H9 (cell line): ENCODE results near the gene SIRT6. TPM values are rescaled to one million over a fixed set of nuclear protein-coding genes. Genes with fewer than 3 reads are reported as not detected.

Experiments used
- DNase-seq: peaks from one replicate; pipeline ENCODE4 v3.0.0-alpha.2; 2017
- H2AFZ ChIP-seq: one replicate; pipeline ENCODE4 v1.6.1; 2013; ENCODE audit warnings: mild to moderate bottlenecking, low read length, control low read depth, moderate library complexity
- H2AK5ac ChIP-seq: 2 replicates; pipeline ENCODE4 v1.6.1; 2013; ENCODE audit warnings: low read length, control low read depth, mixed read lengths; ENCODE audit not compliant: insufficient read length
- H2BK120ac ChIP-seq: one replicate; pipeline ENCODE4 v1.6.1; 2013; ENCODE audit warnings: low read depth, mild to moderate bottlenecking, low read length, control low read depth, inconsistent platforms; ENCODE audit not compliant: poor library complexity, severe bottlenecking
- H2BK12ac ChIP-seq: 2 replicates; pipeline ENCODE4 v1.6.1; 2013; ENCODE audit warnings: low read length, control low read depth, mixed read lengths, low read depth; ENCODE audit not compliant: insufficient read length
- H2BK15ac ChIP-seq: 2 replicates; pipeline ENCODE4 v1.6.1; 2013; ENCODE audit warnings: low read depth, low read length, control low read depth
- H2BK20ac ChIP-seq: one replicate; pipeline ENCODE4 v1.6.1; 2013; ENCODE audit warnings: low read depth, mild to moderate bottlenecking, low read length, control low read depth, inconsistent platforms; ENCODE audit not compliant: poor library complexity, severe bottlenecking
- H2BK5ac ChIP-seq: 2 replicates; pipeline ENCODE4 v1.6.1; 2013; ENCODE audit warnings: low read length, control low read depth, mixed read lengths; ENCODE audit not compliant: insufficient read length
- H3K14ac ChIP-seq: 2 replicates; pipeline ENCODE4 v1.6.1; 2013; ENCODE audit warnings: low read length, control low read depth; ENCODE audit not compliant: insufficient read depth
- H3K18ac ChIP-seq: 2 replicates; pipeline ENCODE4 v1.6.1; 2013; ENCODE audit warnings: low read depth, mild to moderate bottlenecking, mixed read lengths, low read length, control low read depth; ENCODE audit not compliant: insufficient read length
- H3K23ac ChIP-seq: 2 replicates; pipeline ENCODE4 v1.6.1; 2013; ENCODE audit warnings: low read length, control low read depth, mixed read lengths, low read depth; ENCODE audit not compliant: insufficient read length
- H3K23me2 ChIP-seq: 2 replicates; pipeline ENCODE4 v1.6.1; 2013; ENCODE audit warnings: low read depth, mild to moderate bottlenecking, mixed read lengths, low read length, control low read depth; ENCODE audit not compliant: insufficient read length, poor library complexity, severe bottlenecking
- H3K27ac ChIP-seq: 2 replicates; pipeline ENCODE4 v1.5.1; 2013; ENCODE audit warnings: low read length, control low read depth, mixed read lengths, low read depth; ENCODE audit not compliant: insufficient read length
- H3K27me3 ChIP-seq: 2 replicates; pipeline ENCODE4 v1.6.1; 2013; ENCODE audit warnings: low read length, control low read depth, inconsistent platforms; ENCODE audit not compliant: insufficient read depth
- H3K4ac ChIP-seq: 2 replicates; pipeline ENCODE4 v1.6.1; 2013; ENCODE audit warnings: low read depth, mild to moderate bottlenecking, control low read depth, inconsistent platforms, low read length, moderate library complexity
- H3K4me1 ChIP-seq: 2 replicates; pipeline ENCODE4 v1.6.1; 2013; ENCODE audit warnings: low read length, control low read depth, inconsistent platforms; ENCODE audit not compliant: insufficient read depth
- H3K4me2 ChIP-seq: 2 replicates; pipeline ENCODE4 v1.6.1; 2013; ENCODE audit warnings: low read length, control low read depth, mixed read lengths; ENCODE audit not compliant: insufficient read length, insufficient read depth
- H3K56ac ChIP-seq: 2 replicates; pipeline ENCODE4 v1.6.1; 2013; ENCODE audit warnings: low read depth, mild to moderate bottlenecking, mixed read lengths, low read length, control low read depth; ENCODE audit not compliant: insufficient read length
- H3K79me1 ChIP-seq: 2 replicates; pipeline ENCODE4 v1.6.1; 2013; ENCODE audit warnings: low read depth, mild to moderate bottlenecking, moderate library complexity, low read length, control low read depth, inconsistent platforms; ENCODE audit not compliant: insufficient read depth, poor library complexity, severe bottlenecking
- H3K79me2 ChIP-seq: 2 replicates; pipeline ENCODE4 v1.6.1; 2013; ENCODE audit warnings: low read length, control low read depth, inconsistent platforms; ENCODE audit not compliant: insufficient read depth
- H3K9ac ChIP-seq: 2 replicates; pipeline ENCODE4 v1.6.1; 2013; ENCODE audit warnings: low read length, control low read depth, mixed read lengths; ENCODE audit not compliant: insufficient read length; ENCODE audit errors: extremely low read depth
- H3K9me3 ChIP-seq: one replicate; pipeline ENCODE4 v1.6.1; 2013; ENCODE audit warnings: low read depth, low read length, inconsistent platforms; ENCODE audit not compliant: control insufficient read depth
- H3T11ph ChIP-seq: one replicate; pipeline ENCODE4 v1.6.1; 2013; ENCODE audit warnings: mild to moderate bottlenecking, low read length, control low read depth, inconsistent platforms
- H4K20me1 ChIP-seq: one replicate; pipeline ENCODE4 v1.6.1; 2013; ENCODE audit not compliant: control insufficient read depth, insufficient read length, insufficient read depth
- H4K5ac ChIP-seq: 2 replicates; pipeline ENCODE4 v1.6.1; 2013; ENCODE audit warnings: low read depth, mild to moderate bottlenecking, mixed read lengths, low read length, control low read depth; ENCODE audit not compliant: insufficient read length
- H4K8ac ChIP-seq: replicated peaks from 2 replicates; pipeline ENCODE4 v1.6.1; 2013; ENCODE audit warnings: low read length, control low read depth, mixed read lengths, low read depth; ENCODE audit not compliant: insufficient read length
- H4K91ac ChIP-seq: 2 replicates; pipeline ENCODE4 v1.6.1; 2013; ENCODE audit warnings: low read depth, mild to moderate bottlenecking, moderate library complexity, mixed read lengths, low read length, control low read depth; ENCODE audit not compliant: insufficient read length
- H3K27ac Mint-ChIP-seq, 3 experiments: 2 replicates in 2 of 3; 3 replicates in 1 of 3; pipeline ENCODE4 v1.8.0; 2020 to 2021; ENCODE audit warnings: mixed read lengths in 3 of 3, mild to moderate bottlenecking in 1 of 3, moderate library complexity in 1 of 3
- H3K27me3 Mint-ChIP-seq: 2 replicates; pipeline ENCODE4 v1.8.0; 2021; ENCODE audit warnings: low read depth, mild to moderate bottlenecking, moderate library complexity, mixed read lengths
- H3K36me3 Mint-ChIP-seq, 3 experiments: 2 replicates in 2 of 3; 3 replicates in 1 of 3; pipeline ENCODE4 v1.8.0; 2020 to 2021; ENCODE audit warnings: low read depth in 3 of 3, mixed read lengths in 3 of 3; ENCODE audit not compliant: insufficient read depth in 1 of 3
- H3K4me1 Mint-ChIP-seq, 2 experiments: 2 replicates each; pipeline ENCODE4 v1.8.0; 2020; ENCODE audit warnings: mixed read lengths in 2 of 2
- H3K4me3 Mint-ChIP-seq, 2 experiments: 2 replicates in 1 of 2; 3 replicates in 1 of 2; pipeline ENCODE4 v1.8.0; 2020 to 2021; ENCODE audit warnings: mild to moderate bottlenecking in 2 of 2, mixed read lengths in 2 of 2, moderate library complexity in 1 of 2
- H3K9me3 Mint-ChIP-seq, 2 experiments: 2 replicates in 1 of 2; 3 replicates in 1 of 2; pipeline ENCODE4 v1.8.0; 2020; ENCODE audit warnings: mild to moderate bottlenecking in 2 of 2, mixed read lengths in 2 of 2, moderate library complexity in 1 of 2
- WGBS: extraction: QIAGEN DNeasy Blood & Tissue Kit; methylation state at CpG from one replicate; pipeline ENCODE4 v1.1.7; 2013; ENCODE audit warnings: missing lambda C conversion rate, low lambda C conversion rate, mixed read lengths; ENCODE audit not compliant: insufficient read length; ENCODE audit errors: extremely low coverage; 5-methylcytosine and 5-hydroxymethylcytosine counted together
- total RNA-seq: library from RNA; stranded (reverse); gene quantifications from 2 replicates; pipeline ENCODE4 v1.2.1, GENCODE V29; 2021
- TF ChIP-seq, protein P1 (sequence below): fragments of 200-600 bp; sonication (generic); conservative IDR thresholded peaks from 3 replicates; pipeline ENCODE4 v1.8.0; 2021; ENCODE audit warnings: antibody characterized with exemption, mild to moderate bottlenecking

The SIRT6 gene
- total RNA-seq, 1 experiment from 2014 or later: 24.9 TPM

- H3K56ac ChIP-seq: no peak overlapping the region
- H3K4me2 ChIP-seq: no peak overlapping the region
- H3K27me3 ChIP-seq: no peaks in the 10 kb centered on the region; the same call in 1 of the 2 replicates
- Mint-ChIP-seq H3K27me3 (peaks cover 24% of the 10 kb centered on the region), H3K27ac (no peak overlapping the region), H3K9me3 (no peaks in the 10 kb centered on the region), H3K4me1 (peaks cover 3 to 8% of the 10 kb centered on the region in 2 experiments; a peak in 3 of 4 replicates), H3K36me3 (peaks cover 3 to 21% (median 13%) of the 10 kb centered on the region in 3 experiments; a peak in 5 of 7 replicates), H3K4me3 (no peak overlapping the region)
- no peak overlapping the region for H3K18ac ChIP-seq
- no peak overlapping the region for H3K27ac ChIP-seq
- H4K5ac ChIP-seq: no peak overlapping the region
- H2BK20ac ChIP-seq: no peak overlapping the region
- TF ChIP-seq, protein P1, sequence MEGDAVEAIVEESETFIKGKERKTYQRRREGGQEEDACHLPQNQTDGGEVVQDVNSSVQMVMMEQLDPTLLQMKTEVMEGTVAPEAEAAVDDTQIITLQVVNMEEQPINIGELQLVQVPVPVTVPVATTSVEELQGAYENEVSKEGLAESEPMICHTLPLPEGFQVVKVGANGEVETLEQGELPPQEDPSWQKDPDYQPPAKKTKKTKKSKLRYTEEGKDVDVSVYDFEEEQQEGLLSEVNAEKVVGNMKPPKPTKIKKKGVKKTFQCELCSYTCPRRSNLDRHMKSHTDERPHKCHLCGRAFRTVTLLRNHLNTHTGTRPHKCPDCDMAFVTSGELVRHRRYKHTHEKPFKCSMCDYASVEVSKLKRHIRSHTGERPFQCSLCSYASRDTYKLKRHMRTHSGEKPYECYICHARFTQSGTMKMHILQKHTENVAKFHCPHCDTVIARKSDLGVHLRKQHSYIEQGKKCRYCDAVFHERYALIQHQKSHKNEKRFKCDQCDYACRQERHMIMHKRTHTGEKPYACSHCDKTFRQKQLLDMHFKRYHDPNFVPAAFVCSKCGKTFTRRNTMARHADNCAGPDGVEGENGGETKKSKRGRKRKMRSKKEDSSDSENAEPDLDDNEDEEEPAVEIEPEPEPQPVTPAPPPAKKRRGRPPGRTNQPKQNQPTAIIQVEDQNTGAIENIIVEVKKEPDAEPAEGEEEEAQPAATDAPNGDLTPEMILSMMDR: no peak
- no peak overlapping the region for H4K91ac ChIP-seq
- no peak overlapping the region for H2BK15ac ChIP-seq
- no peak overlapping the region for H2BK12ac ChIP-seq
- no peak overlapping the region for H3T11ph ChIP-seq
- H4K20me1 ChIP-seq: no peaks in the 10 kb centered on the region
- H2AK5ac ChIP-seq: no peak overlapping the region
- no peaks in the 10 kb centered on the region for H3K4me1 ChIP-seq
- H2AFZ ChIP-seq: no peak overlapping the region
- H4K8ac ChIP-seq: no peak overlapping the region
- WGBS: no CpG with 5 or more reads among the region's 12 CpGs
- H3K79me2 ChIP-seq: no peaks in the 10 kb centered on the region
- DNase-seq: no peak
- no peak overlapping the region for H3K14ac ChIP-seq
- H3K23ac ChIP-seq: no peak overlapping the region
- no peaks in the 10 kb centered on the region for H3K9me3 ChIP-seq
- no peaks in the 10 kb centered on the region for H3K23me2 ChIP-seq
- no peak overlapping the region for H3K9ac ChIP-seq
- H3K4ac ChIP-seq: no peak overlapping the region
- H3K79me1 ChIP-seq: no peaks in the 10 kb centered on the region
- no peak overlapping the region for H2BK5ac ChIP-seq
- no peak overlapping the region for H2BK120ac ChIP-seq
Observed at GRCh38 chr19:4175669-4175931, 6.8 kb downstream of the SIRT6 start.
